ENCODE results near the gene VWA2.

The VWA2 gene

GRCh38 chr10:114306116-114306973 lies 67.3 kb downstream of the VWA2 start:
- no peak for TF ChIP-seq SP1 (IDR thresholded peaks at IDR 0.05)
- no peak for TF ChIP-seq CTBP1 (IDR thresholded peaks at IDR 0.05; ENCODE audit: borderline replicate concordance)
- TF ChIP-seq TARDBP (IDR thresholded peaks at IDR 0.05) = no peak
- no peak for TF ChIP-seq BHLHE40 (IDR thresholded peaks at IDR 0.05; ENCODE audit: borderline replicate concordance)
- no peak for TF ChIP-seq NFRKB (IDR thresholded peaks at IDR 0.05)
- no peak for TF ChIP-seq ARNT (IDR thresholded peaks at IDR 0.05)
- TF ChIP-seq FOXM1 (IDR thresholded peaks at IDR 0.05; ENCODE audit: borderline replicate concordance) = no peak
- TF ChIP-seq LEF1 (IDR thresholded peaks at IDR 0.05; ENCODE audit: borderline replicate concordance) = no peak
- TF ChIP-seq FOXA1 (IDR thresholded peaks at IDR 0.05) = no peak
- no peak for TF ChIP-seq L3MBTL2 (conservative IDR thresholded peaks at IDR 0.05)
- no peak for TF ChIP-seq ELF4 (IDR thresholded peaks at IDR 0.05)
- DNase-seq (ENCODE audit: extremely low spot score) = no peak
- POLR2A ChIA-PET = no interaction called here
- CTCF ChIA-PET = interaction anchor here (0.7 kb wide), 1 partner anchor 99 kb away, joined by 3 read pairs; no protein-coding TSS in a partner anchor

- ChIA-PET POLR2A (no interaction called here), CTCF (no interaction called here)
- TF ChIP-seq SP1 (IDR thresholded peaks at IDR 0.05) = no peak
- TF ChIP-seq BHLHE40 (IDR thresholded peaks at IDR 0.05; ENCODE audit: borderline replicate concordance) = no peak
- no peak for TF ChIP-seq NFRKB (IDR thresholded peaks at IDR 0.05)
- no peak for TF ChIP-seq HDGF (IDR thresholded peaks at IDR 0.05; ENCODE audit: borderline replicate concordance)
- TF ChIP-seq CTBP1 (IDR thresholded peaks at IDR 0.05; ENCODE audit: borderline replicate concordance) = no peak
- no peak for TF ChIP-seq FOXK2 (IDR thresholded peaks at IDR 0.05)
- no peak for TF ChIP-seq ZNF384 (IDR thresholded peaks at IDR 0.05)
- TF ChIP-seq SUZ12 (IDR thresholded peaks at IDR 0.05) = no peak
- TF ChIP-seq LEF1 (IDR thresholded peaks at IDR 0.05; ENCODE audit: borderline replicate concordance) = no peak
- no peak for TF ChIP-seq PKNOX1 (IDR thresholded peaks at IDR 0.05)
- no peak for TF ChIP-seq TARDBP (IDR thresholded peaks at IDR 0.05)
- TF ChIP-seq L3MBTL2 (conservative IDR thresholded peaks at IDR 0.05) = no peak
- no peak for TF ChIP-seq ARNT (IDR thresholded peaks at IDR 0.05)
- TF ChIP-seq FOXM1 (IDR thresholded peaks at IDR 0.05; ENCODE audit: borderline replicate concordance) = no peak
- TF ChIP-seq ELF4 (IDR thresholded peaks at IDR 0.05) = no peak
- TF ChIP-seq FOXA1 (IDR thresholded peaks at IDR 0.05) = no peak
- DNase-seq (ENCODE audit: extremely low spot score) = no peak
Measured at GRCh38 chr10:114307731-114308130, 68.7 kb downstream of the VWA2 start.

- no peak for DNase-seq (ENCODE audit: extremely low spot score)
- POLR2A ChIA-PET = no interaction called here
- CTCF ChIA-PET = interaction anchor here (0.5 to 0.8 kb wide), 2 partner anchors 239 to 243 kb away, joined by 3 to 5 read pairs; no protein-coding TSS in a partner anchor
- TF ChIP-seq FOXK2 (IDR thresholded peaks at IDR 0.05) (no peak), ELF4 (IDR thresholded peaks at IDR 0.05) (no peak), FOXA1 (IDR thresholded peaks at IDR 0.05) (no peak), TARDBP (IDR thresholded peaks at IDR 0.05) (no peak), NFRKB (IDR thresholded peaks at IDR 0.05) (no peak), PKNOX1 (IDR thresholded peaks at IDR 0.05) (no peak), SP1 (IDR thresholded peaks at IDR 0.05) (no peak), ARNT (IDR thresholded peaks at IDR 0.05) (no peak), ZNF384 (IDR thresholded peaks at IDR 0.05) (no peak), HDGF (IDR thresholded peaks at IDR 0.05; ENCODE audit: borderline replicate concordance) (no peak), SUZ12 (IDR thresholded peaks at IDR 0.05) (no peak), L3MBTL2 (conservative IDR thresholded peaks at IDR 0.05) (no peak), BHLHE40 (IDR thresholded peaks at IDR 0.05; ENCODE audit: borderline replicate concordance) (no peak), LEF1 (IDR thresholded peaks at IDR 0.05; ENCODE audit: borderline replicate concordance) (no peak), CTBP1 (IDR thresholded peaks at IDR 0.05; ENCODE audit: borderline replicate concordance) (no peak)
Measured at GRCh38 chr10:114308531-114309363, 69.7 kb downstream of the VWA2 start.

- TF ChIP-seq BHLHE40 (IDR thresholded peaks at IDR 0.05; ENCODE audit: borderline replicate concordance) (no peak), ELF4 (IDR thresholded peaks at IDR 0.05) (no peak), L3MBTL2 (conservative IDR thresholded peaks at IDR 0.05) (no peak), PKNOX1 (IDR thresholded peaks at IDR 0.05) (no peak), TARDBP (IDR thresholded peaks at IDR 0.05) (no peak), ARNT (IDR thresholded peaks at IDR 0.05) (no peak), NFRKB (IDR thresholded peaks at IDR 0.05) (no peak), FOXA1 (IDR thresholded peaks at IDR 0.05) (no peak), SUZ12 (IDR thresholded peaks at IDR 0.05) (no peak), FOXK2 (IDR thresholded peaks at IDR 0.05) (no peak), HDGF (IDR thresholded peaks at IDR 0.05; ENCODE audit: borderline replicate concordance) (no peak), LEF1 (IDR thresholded peaks at IDR 0.05; ENCODE audit: borderline replicate concordance) (no peak), ZNF384 (IDR thresholded peaks at IDR 0.05) (no peak), CTBP1 (IDR thresholded peaks at IDR 0.05; ENCODE audit: borderline replicate concordance) (no peak), SP1 (IDR thresholded peaks at IDR 0.05) (no peak), FOXM1 (IDR thresholded peaks at IDR 0.05; ENCODE audit: borderline replicate concordance) (no peak)
- POLR2A ChIA-PET = no interaction called here
- CTCF ChIA-PET = interaction anchor here (0.7 to 0.8 kb wide), 2 partner anchors 149 to 239 kb away, joined by 3 read pairs; no protein-coding TSS in a partner anchor
- DNase-seq (ENCODE audit: extremely low spot score) = no peak
Measured at GRCh38 chr10:114309364-114309651, 70.3 kb downstream of the VWA2 start.

GRCh38 chr10:114310346-114310745 lies 71.3 kb downstream of the VWA2 start:
- CTCF ChIA-PET = no interaction called here
- POLR2A ChIA-PET = no interaction called here
- TF ChIP-seq TARDBP (IDR thresholded peaks at IDR 0.05) (no peak), LEF1 (IDR thresholded peaks at IDR 0.05; ENCODE audit: borderline replicate concordance) (no peak), FOXA1 (IDR thresholded peaks at IDR 0.05) (no peak), ZNF384 (IDR thresholded peaks at IDR 0.05) (no peak), NFRKB (IDR thresholded peaks at IDR 0.05) (no peak), FOXK2 (IDR thresholded peaks at IDR 0.05) (no peak), HDGF (IDR thresholded peaks at IDR 0.05; ENCODE audit: borderline replicate concordance) (no peak), CTBP1 (IDR thresholded peaks at IDR 0.05; ENCODE audit: borderline replicate concordance) (no peak), BHLHE40 (IDR thresholded peaks at IDR 0.05; ENCODE audit: borderline replicate concordance) (no peak), FOXM1 (IDR thresholded peaks at IDR 0.05; ENCODE audit: borderline replicate concordance) (no peak), SUZ12 (IDR thresholded peaks at IDR 0.05) (no peak), ARNT (IDR thresholded peaks at IDR 0.05) (no peak)
- no peak for DNase-seq (ENCODE audit: extremely low spot score)

All from HEK293T (cell line).